ENCODE data around the gene RFX2.

RFX2 gene

GRCh38 chr19:5973867-5974635 lies 136.2 kb downstream of the RFX2 start:
- no peaks in the 10 kb centered on the region for H3F3A ChIP-seq (ENCODE audit: control insufficient read depth, insufficient read depth)
- H3K27me3 ChIP-seq (ENCODE audit: control insufficient read depth, low read length) = no peaks in the 10 kb centered on the region
- H3K9me3 ChIP-seq (ENCODE audit: control insufficient read depth, insufficient read depth, low read length) = no peaks in the 10 kb centered on the region
- peaks cover 37% of the 10 kb centered on the region for H3K4me1 ChIP-seq (ENCODE audit: control insufficient read depth, low read length)
- H3K9me2 ChIP-seq (replicated peaks; ENCODE audit: control insufficient read depth, low read length) = no peaks in the 10 kb centered on the region
- H3K4me2 ChIP-seq (ENCODE audit: low read length) = no peak overlapping the region
- H3K79me2 ChIP-seq (ENCODE audit: control insufficient read depth, low read length) = peaks cover 98% of the 10 kb centered on the region
- no peak overlapping the region for H3K4me3 ChIP-seq (ENCODE audit: low read length)
- TF ChIP-seq EZH2phosphoT487 (IDR thresholded peaks at IDR 0.05; ENCODE audit: borderline replicate concordance, low read length) (no peak), CTCF (IDR thresholded peaks at IDR 0.05; ENCODE audit: low read depth, low read length, poor library complexity, severe bottlenecking) (no peak)
- no peak overlapping the region for H3K27ac ChIP-seq (ENCODE audit: low read depth, low read length)
- peaks cover 24% of the 10 kb centered on the region for H4K20me1 ChIP-seq (ENCODE audit: control insufficient read depth, insufficient read depth, low read depth, low read length)
- H3K36me3 ChIP-seq (ENCODE audit: control insufficient read depth, low read length) = peaks cover 58% of the 10 kb centered on the region

- Histone ChIP-seq H4K20me1 (ENCODE audit: control insufficient read depth, insufficient read depth, low read depth, low read length) (peaks cover 26% of the 10 kb centered on the region), H3K79me2 (ENCODE audit: control insufficient read depth, low read length) (peaks cover 98% of the 10 kb centered on the region), H3K27ac (ENCODE audit: low read depth, low read length) (no peak overlapping the region), H3K9me3 (ENCODE audit: control insufficient read depth, insufficient read depth, low read length) (no peaks in the 10 kb centered on the region), H3K4me3 (ENCODE audit: low read length) (no peak overlapping the region), H3K4me1 (ENCODE audit: control insufficient read depth, low read length) (peaks cover 40% of the 10 kb centered on the region), H3K4me2 (ENCODE audit: low read length) (no peak overlapping the region), H3F3A (ENCODE audit: control insufficient read depth, insufficient read depth) (no peaks in the 10 kb centered on the region), H3K9me2 (replicated peaks; ENCODE audit: control insufficient read depth, low read length) (no peaks in the 10 kb centered on the region), H3K27me3 (ENCODE audit: control insufficient read depth, low read length) (no peaks in the 10 kb centered on the region), H3K36me3 (ENCODE audit: control insufficient read depth, low read length) (peaks cover 55% of the 10 kb centered on the region)
- TF ChIP-seq EZH2phosphoT487 (IDR thresholded peaks at IDR 0.05; ENCODE audit: borderline replicate concordance, low read length) = no peak
- TF ChIP-seq CTCF (IDR thresholded peaks at IDR 0.05; ENCODE audit: low read depth, low read length, poor library complexity, severe bottlenecking) = no peak
These were observed 136.9 kb downstream of the RFX2 start for GRCh38 chr19:5973376-5973775.

GRCh38 chr19:5972355-5972731 lies 138.0 kb downstream of the RFX2 start:
- H3K36me3 ChIP-seq (ENCODE audit: control insufficient read depth, low read length) = peaks cover 63% of the 10 kb centered on the region
- peaks cover 49% of the 10 kb centered on the region for H3K4me1 ChIP-seq (ENCODE audit: control insufficient read depth, low read length)
- H3K4me2 ChIP-seq (ENCODE audit: low read length) = no peak overlapping the region
- H3K9me3 ChIP-seq (ENCODE audit: control insufficient read depth, insufficient read depth, low read length) = no peaks in the 10 kb centered on the region
- TF ChIP-seq CTCF (IDR thresholded peaks at IDR 0.05; ENCODE audit: low read depth, low read length, poor library complexity, severe bottlenecking) (no peak), EZH2phosphoT487 (IDR thresholded peaks at IDR 0.05; ENCODE audit: borderline replicate concordance, low read length) (no peak)
- H3K27me3 ChIP-seq (ENCODE audit: control insufficient read depth, low read length) = no peaks in the 10 kb centered on the region
- H4K20me1 ChIP-seq (ENCODE audit: control insufficient read depth, insufficient read depth, low read depth, low read length) = peaks cover 34% of the 10 kb centered on the region
- H3K27ac ChIP-seq (ENCODE audit: low read depth, low read length) = no peak overlapping the region
- H3K4me3 ChIP-seq (ENCODE audit: low read length) = no peak overlapping the region
- no peaks in the 10 kb centered on the region for H3K9me2 ChIP-seq (replicated peaks; ENCODE audit: control insufficient read depth, low read length)
- H3K79me2 ChIP-seq (ENCODE audit: control insufficient read depth, low read length) = peaks cover 100% of the 10 kb centered on the region
- no peaks in the 10 kb centered on the region for H3F3A ChIP-seq (ENCODE audit: control insufficient read depth, insufficient read depth)

Data from DOHH2 (cell line).